Liver (tissue), 9 donors: ENCODE data around the gene ACOT7. TPM values are rescaled to one million over a fixed set of nuclear protein-coding genes. Genes with fewer than 3 reads are reported as not detected.

Experiments
- DNase-seq: peaks from one replicate; pipeline ENCODE4 v3.0.0-alpha.2; 2017; ENCODE audit warnings: low spot score
- H3K27ac ChIP-seq, 2 donors: one replicate each; pipeline ENCODE4 v1.7.0; 2013; ENCODE audit warnings: inconsistent platforms in 2 of 2, low read length in 2 of 2, control low read depth in 1 of 2, low read depth in 1 of 2, mild to moderate bottlenecking in 1 of 2
- H3K27me3 ChIP-seq, 4 donors: one replicate each; pipeline versions ENCODE4 v1.6.1 to v1.7.0; 2013; ENCODE audit warnings: low read length in 3 of 4, inconsistent platforms in 1 of 4, mild to moderate bottlenecking in 1 of 4, moderate library complexity in 1 of 4; ENCODE audit not compliant: control insufficient read depth in 4 of 4, insufficient read depth in 4 of 4
- H3K36me3 ChIP-seq, 4 donors: one replicate each; pipeline versions ENCODE4 v1.6.1 to v1.7.0; 2013; ENCODE audit warnings: low read length in 3 of 4, mild to moderate bottlenecking in 3 of 4, low read depth in 1 of 4, moderate library complexity in 1 of 4; ENCODE audit not compliant: control insufficient read depth in 4 of 4, insufficient read depth in 3 of 4
- H3K4me1 ChIP-seq, 4 donors: one replicate each; pipeline versions ENCODE4 v1.6.1 to v1.7.0; 2013; ENCODE audit warnings: low read length in 3 of 4, mild to moderate bottlenecking in 3 of 4, moderate library complexity in 1 of 4; ENCODE audit not compliant: control insufficient read depth in 4 of 4, insufficient read depth in 4 of 4
- H3K4me3 ChIP-seq, 3 donors: one replicate each; pipeline versions ENCODE4 v1.6.1 to v1.7.0; 2013; ENCODE audit warnings: low read length in 3 of 3, control low read depth in 1 of 3, low read depth in 1 of 3, mild to moderate bottlenecking in 1 of 3
- H3K9ac ChIP-seq, 2 donors: one replicate each; pipeline ENCODE4 v1.7.0; 2013; ENCODE audit warnings: low read length in 2 of 2, mild to moderate bottlenecking in 2 of 2, moderate library complexity in 2 of 2, control low read depth in 1 of 2, low read depth in 1 of 2
- H3K9me3 ChIP-seq, 4 donors: one replicate each; pipeline versions ENCODE4 v1.6.1 to v1.7.0; 2013; ENCODE audit warnings: low read length in 3 of 4; ENCODE audit not compliant: control insufficient read depth in 4 of 4
- FOXA1 ChIP-seq: IDR thresholded peaks from 2 replicates; pipeline ENCODE4 v1.6.1; 2016; ENCODE audit warnings: antibody characterized with exemption
- GABPA ChIP-seq, 2 donors: IDR thresholded peaks in 1 of 2; conservative IDR thresholded peaks in 1 of 2; 2 replicates each; pipeline ENCODE4 v1.6.1; 2016; ENCODE audit warnings: antibody characterized with exemption in 2 of 2, mild to moderate bottlenecking in 1 of 2, moderate library complexity in 1 of 2
- HNF4A ChIP-seq, 2 donors: conservative IDR thresholded peaks; 2 replicates each; pipeline ENCODE4 v1.6.1; 2016; ENCODE audit warnings: antibody characterized with exemption in 2 of 2, mild to moderate bottlenecking in 2 of 2
- JUND ChIP-seq, 2 donors: IDR thresholded peaks; 2 replicates each; pipeline ENCODE4 v1.6.1; 2016; ENCODE audit warnings: antibody characterized with exemption in 2 of 2
- NR2F2 ChIP-seq: IDR thresholded peaks from 2 replicates; pipeline ENCODE4 v1.6.1; 2016; ENCODE audit warnings: antibody characterized with exemption
- RAD21 ChIP-seq, 2 donors: IDR thresholded peaks; 2 replicates each; pipeline ENCODE4 v1.6.1; 2016; ENCODE audit warnings: antibody characterized with exemption in 2 of 2, mild to moderate bottlenecking in 2 of 2
- RXRA ChIP-seq, 2 donors: IDR thresholded peaks; 2 replicates each; pipeline ENCODE4 v1.6.1; 2017 to 2018; ENCODE audit warnings: antibody characterized with exemption in 2 of 2, mild to moderate bottlenecking in 1 of 2
- TAF1 ChIP-seq: conservative IDR thresholded peaks from 2 replicates; pipeline ENCODE4 v1.6.1; 2016; ENCODE audit warnings: antibody characterized with exemption, mild to moderate bottlenecking
- YY1 ChIP-seq: IDR thresholded peaks from 2 replicates; pipeline ENCODE4 v1.6.1; 2016; ENCODE audit warnings: antibody characterized with exemption, mild to moderate bottlenecking
- WGBS: extraction: QIAGEN DNeasy Blood & Tissue Kit; methylation state at CpG from one replicate; pipeline ENCODE4 v1.1.7; 2013; 5-methylcytosine and 5-hydroxymethylcytosine counted together
- polyA plus RNA-seq, 2 donors: library from polyadenylated mRNA; stranded (reverse) in 1 of 2; unstranded in 1 of 2; fragments of 200-250 nt in 1 of 2; fragments of >200 nt in 1 of 2; fragmentation: Nextera tagmentation in 1 of 2; extraction: Ambion mirVana in 1 of 2; gene quantifications; one replicate each; pipeline versions ENCODE4 v1.2.1 to v1.2.3, GENCODE V29; 2013 to 2015
- total RNA-seq, 2 donors: library from RNA; depleted of rRNA; stranded (reverse); fragments of >200 nt; gene quantifications; one replicate each; pipeline ENCODE4 v1.2.3, GENCODE V29; 2014
- TF ChIP-seq, protein P1 (sequence below): IDR thresholded peaks from 2 replicates; pipeline ENCODE4 v1.6.1; 2016; ENCODE audit warnings: antibody characterized with exemption
- TF ChIP-seq, protein P2 (sequence below): fragments of 150-350 bp; IDR thresholded peaks from 2 replicates; pipeline ENCODE4 v1.5.1; 2017; ENCODE audit warnings: improper control_type of control experiment, low read depth, low read length; ENCODE audit not compliant: missing input control
- donor health status: healthy.
- donor health status: healthy.
- donor health status: healthy.
- donor health status: healthy.
- donor health status: healthy.

The ACOT7 gene
- total and polyA plus RNA-seq, 4 donors, result 8.7 to 14.4 (median 10.4) TPM

DNA sequence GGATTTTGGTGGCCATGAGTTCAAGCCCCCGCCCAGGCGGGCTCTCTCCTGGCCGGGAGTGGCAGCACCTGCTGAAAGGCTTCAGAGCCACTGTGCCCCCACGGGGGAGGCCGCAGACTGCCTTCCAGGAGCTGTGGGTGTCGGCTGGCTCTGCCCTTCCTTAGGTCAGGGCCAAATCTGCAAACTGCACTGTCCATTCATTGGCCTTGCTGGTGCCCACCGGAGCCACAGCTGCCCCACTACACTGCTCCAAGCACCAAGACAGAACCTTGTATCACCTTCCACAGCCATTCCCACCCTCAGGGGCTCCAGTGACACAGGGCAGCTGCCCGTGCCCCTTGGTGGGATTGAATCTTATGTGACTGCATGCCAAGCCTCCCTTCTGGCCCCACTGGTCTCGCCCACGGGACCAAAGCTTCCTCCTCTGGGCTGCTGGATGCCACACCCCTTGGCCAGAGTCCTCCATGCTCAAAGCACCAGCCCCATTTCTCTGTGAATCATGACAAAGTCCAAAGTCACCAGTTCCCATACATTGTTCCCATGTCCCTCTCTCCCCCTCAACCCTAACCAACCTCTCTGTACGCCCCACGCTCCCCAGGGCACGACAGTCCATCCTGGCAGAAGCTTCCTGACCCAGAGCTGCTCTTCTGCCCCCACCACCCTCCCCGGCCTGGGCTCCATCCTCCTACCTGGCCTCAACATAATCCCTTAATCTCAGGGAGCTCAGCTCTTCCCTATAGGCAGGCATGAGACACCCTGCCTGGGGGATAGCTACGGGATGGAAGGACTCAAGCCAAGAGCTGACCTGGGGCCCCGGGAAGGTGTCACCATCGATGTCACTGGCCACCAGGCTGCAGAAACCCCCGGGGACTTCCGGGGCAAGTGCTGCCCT lies 111.8 kb downstream of the ACOT7 start:
- no peak overlapping the region for H3K9ac ChIP-seq
- H3K9me3 ChIP-seq, result no peaks in the 10 kb centered on the region
- no peak for DNase-seq
- WGBS, result 85% methylated on average over 19 of the region's 19 CpGs
- no peak overlapping the region for H3K27ac ChIP-seq
- no peaks in the 10 kb centered on the region for H3K36me3 ChIP-seq
- no peaks in the 10 kb centered on the region for H3K4me1 ChIP-seq
- no peak overlapping the region for H3K4me3 ChIP-seq
- H3K27me3 ChIP-seq, result no peaks in the 10 kb centered on the region
- no peak for TF ChIP-seq RXRA (IDR thresholded peaks at IDR 0.05)
- peak; percentile 17 to 46 for TF ChIP-seq HNF4A (conservative IDR thresholded peaks at IDR 0.05)
- no peak for TF ChIP-seq JUND (IDR thresholded peaks at IDR 0.05)

DNA sequence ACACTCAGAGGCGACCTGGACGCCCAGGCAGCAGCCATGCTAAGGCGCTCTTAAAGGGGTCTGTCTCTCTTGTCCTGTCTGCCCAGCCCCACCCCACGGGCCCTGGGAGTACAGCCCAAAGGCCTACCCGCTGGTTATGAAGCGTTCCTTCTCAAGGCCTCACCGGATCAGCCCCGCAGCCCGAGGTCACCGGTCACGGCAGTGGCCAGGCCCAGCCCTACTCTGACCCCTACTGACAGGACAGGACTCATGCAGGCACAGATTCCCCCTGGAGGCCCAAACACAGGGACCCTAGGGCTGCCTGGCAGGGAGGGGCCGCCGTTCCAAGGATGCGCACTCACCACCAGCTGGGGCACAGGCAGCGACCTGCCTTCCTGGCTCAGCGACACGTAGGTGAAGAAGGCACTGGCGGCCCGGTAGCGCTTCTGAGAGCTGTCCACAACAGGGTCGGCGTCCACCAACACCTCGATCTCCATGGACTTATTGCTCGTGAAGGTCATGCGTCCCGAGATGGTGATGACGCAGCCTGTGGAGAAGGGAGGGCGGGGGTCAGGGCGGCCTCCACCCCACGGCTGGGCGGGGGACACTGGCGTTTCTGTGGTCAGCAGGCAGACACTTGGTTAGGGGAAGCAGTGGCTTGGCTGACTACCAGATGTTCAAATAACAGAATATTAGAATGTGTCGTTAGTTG lies 112.7 kb downstream of the ACOT7 start:
- WGBS, result 86% methylated on average over 33 of the region's 33 CpGs
- H3K4me3 ChIP-seq, result no peak overlapping the region
- no peaks in the 10 kb centered on the region for H3K27me3 ChIP-seq
- no peaks in the 10 kb centered on the region for H3K4me1 ChIP-seq
- H3K9me3 ChIP-seq, result no peaks in the 10 kb centered on the region
- H3K9ac ChIP-seq, result no peak overlapping the region
- no peak overlapping the region for H3K27ac ChIP-seq
- DNase-seq, result no peak
- no peaks in the 10 kb centered on the region for H3K36me3 ChIP-seq
- TF ChIP-seq GABPA (IDR thresholded peaks at IDR 0.05 in 1 of 2, conservative IDR thresholded peaks at IDR 0.05 in 1 of 2) (no peak), RAD21 (IDR thresholded peaks at IDR 0.05) (peak in 1 of 2 donors; percentile 81)
- TF ChIP-seq, protein P1, sequence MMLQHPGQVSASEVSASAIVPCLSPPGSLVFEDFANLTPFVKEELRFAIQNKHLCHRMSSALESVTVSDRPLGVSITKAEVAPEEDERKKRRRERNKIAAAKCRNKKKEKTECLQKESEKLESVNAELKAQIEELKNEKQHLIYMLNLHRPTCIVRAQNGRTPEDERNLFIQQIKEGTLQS, result no peak
- TF ChIP-seq, protein P2, sequence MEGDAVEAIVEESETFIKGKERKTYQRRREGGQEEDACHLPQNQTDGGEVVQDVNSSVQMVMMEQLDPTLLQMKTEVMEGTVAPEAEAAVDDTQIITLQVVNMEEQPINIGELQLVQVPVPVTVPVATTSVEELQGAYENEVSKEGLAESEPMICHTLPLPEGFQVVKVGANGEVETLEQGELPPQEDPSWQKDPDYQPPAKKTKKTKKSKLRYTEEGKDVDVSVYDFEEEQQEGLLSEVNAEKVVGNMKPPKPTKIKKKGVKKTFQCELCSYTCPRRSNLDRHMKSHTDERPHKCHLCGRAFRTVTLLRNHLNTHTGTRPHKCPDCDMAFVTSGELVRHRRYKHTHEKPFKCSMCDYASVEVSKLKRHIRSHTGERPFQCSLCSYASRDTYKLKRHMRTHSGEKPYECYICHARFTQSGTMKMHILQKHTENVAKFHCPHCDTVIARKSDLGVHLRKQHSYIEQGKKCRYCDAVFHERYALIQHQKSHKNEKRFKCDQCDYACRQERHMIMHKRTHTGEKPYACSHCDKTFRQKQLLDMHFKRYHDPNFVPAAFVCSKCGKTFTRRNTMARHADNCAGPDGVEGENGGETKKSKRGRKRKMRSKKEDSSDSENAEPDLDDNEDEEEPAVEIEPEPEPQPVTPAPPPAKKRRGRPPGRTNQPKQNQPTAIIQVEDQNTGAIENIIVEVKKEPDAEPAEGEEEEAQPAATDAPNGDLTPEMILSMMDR, result peak; percentile 42

DNA sequence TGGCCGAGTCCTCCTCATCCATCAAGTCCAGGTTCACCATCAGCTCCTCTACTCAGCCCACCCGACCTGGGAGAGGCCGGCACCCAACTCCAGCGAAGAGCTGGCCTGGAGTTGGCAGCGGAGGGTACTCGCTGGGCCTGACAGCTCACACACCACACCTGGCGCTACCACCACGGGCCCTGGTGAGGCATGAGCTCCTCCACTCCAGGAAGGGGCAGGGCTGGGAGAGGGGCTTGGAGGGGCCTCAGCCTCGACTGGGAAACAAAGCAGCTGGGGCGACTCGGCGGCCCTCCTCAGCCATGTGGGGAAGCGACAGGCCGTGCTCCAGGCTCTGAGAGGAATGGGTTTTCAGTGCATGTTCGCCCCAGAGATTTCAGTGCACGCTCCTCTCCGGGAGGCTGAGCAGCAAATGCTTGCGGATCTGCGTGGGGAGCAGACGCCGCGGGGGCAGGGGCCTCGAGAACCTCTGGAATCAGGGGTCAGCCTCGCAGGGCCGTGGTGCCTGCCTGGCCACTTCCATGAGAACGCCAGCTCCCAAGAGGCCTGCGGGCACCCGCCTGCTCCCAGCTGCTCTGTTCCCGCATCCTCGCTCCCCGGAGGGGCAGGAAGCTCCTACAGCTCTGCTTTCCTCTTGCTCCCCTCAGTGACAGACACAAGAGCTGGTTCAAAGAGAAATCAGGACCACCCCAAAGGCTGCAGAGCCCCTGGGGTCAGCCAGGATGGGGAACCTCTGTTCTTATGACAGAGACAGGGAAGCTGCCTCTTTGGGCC lies 113.8 kb downstream of the ACOT7 start:
- Histone ChIP-seq H3K9ac (no peak overlapping the region), H3K36me3 (no peaks in the 10 kb centered on the region), H3K4me3 (no peak overlapping the region), H3K27me3 (no peaks in the 10 kb centered on the region), H3K9me3 (no peaks in the 10 kb centered on the region), H3K4me1 (no peaks in the 10 kb centered on the region), H3K27ac (no peak overlapping the region)
- 97% methylated on average over 31 of the region's 31 CpGs for WGBS
- TF ChIP-seq, protein P2, result no peak
- TF ChIP-seq YY1 (no peak), JUND (IDR thresholded peaks at IDR 0.05) (no peak), FOXA1 (no peak), NR2F2 (no peak), TAF1 (no peak)
- no peak for DNase-seq
